Adrenal gland (tissue), 12 donors: Measurements from ENCODE around the gene ERBB3. TPM values are rescaled to one million over a fixed set of nuclear protein-coding genes. Genes with fewer than 3 reads are reported as not detected.
A peak's percentile ranks its signal among the peaks of the same experiment; 100 is the strongest.

Source experiments
- DNase-seq, 7 donors: peaks; one replicate each; pipeline ENCODE4 v3.0.0-alpha.2; 2019 to 2020
- H3K27ac ChIP-seq, 5 donors: fragments of 200-600 bp; sonication (generic) in 4 of 5; 1 replicate in 3 of 5; 2 replicates in 2 of 5; pipeline versions ENCODE4 v1.5.1 to v1.8.0; 2016 to 2020; ENCODE audit warnings: mild to moderate bottlenecking in 1 of 5
- H3K27me3 ChIP-seq: fragments of 200-600 bp; 2 replicates; pipeline ENCODE4 v1.8.0; 2021
- H3K36me3 ChIP-seq, 2 donors: fragments of 200-600 bp; replicated peaks in 1 of 2; 1 replicate in 1 of 2; 2 replicates in 1 of 2; pipeline versions ENCODE4 v1.5.1 to v1.8.0; 2018 to 2022
- H3K4me1 ChIP-seq, 2 donors: fragments of 200-600 bp; replicated peaks in 1 of 2; 1 replicate in 1 of 2; 2 replicates in 1 of 2; pipeline versions ENCODE4 v1.5.1 to v1.8.0; 2018 to 2021
- H3K4me3 ChIP-seq, 4 donors: fragments of 200-600 bp; sonication (generic) in 3 of 4; one replicate each; pipeline ENCODE4 v1.5.1; 2016 to 2018
- H3K9me3 ChIP-seq, 3 donors: fragments of 200-600 bp; sonication (generic) in 1 of 3; replicated peaks in 1 of 3; 1 replicate in 2 of 3; 2 replicates in 1 of 3; pipeline versions ENCODE4 v1.5.1 to v1.8.0; 2016 to 2021
- POLR2A ChIP-seq, 2 donors: fragments of 450-650 bp; IDR thresholded peaks; one replicate each; pipeline ENCODE4 v1.6.1; 2017; ENCODE audit warnings: antibody characterized with exemption in 2 of 2, mild to moderate bottlenecking in 2 of 2, moderate library complexity in 1 of 2
- WGBS, 4 donors: extraction: QIAGEN DNeasy Blood & Tissue Kit in 2 of 4; methylation state at CpG; one replicate each; pipeline versions ENCODE4 v1.1.5 to v1.1.7; 2013 to 2017; 5-methylcytosine and 5-hydroxymethylcytosine counted together
- intact Hi-C, 2 donors: fragments of 100-400 bp; cut with DNase I; formaldehyde crosslinking; loops; one replicate each; pipeline versions ENCODE4 v1.14.1 to v1.15.0; 2022 to 2023
- polyA plus RNA-seq, 3 donors: library from polyadenylated mRNA; stranded (reverse); fragments of 200-250 nt in 2 of 3; fragments of 350-450 nt in 1 of 3; fragmentation: Illumina TruSeq in 1 of 3; extraction: RNeasy Lipid Tissue Mini Kit (QIAGEN cat#74804) in 1 of 3; gene quantifications; one replicate each; pipeline ENCODE4 v1.2.3, GENCODE V29; 2013 to 2014
- total RNA-seq, 9 donors: library from RNA; depleted of rRNA in 4 of 9; stranded (reverse); fragments of >200 nt in 4 of 9; fragments of 120-200 nt in 1 of 9; fragmentation: NEBNext Ultra II Directional in 1 of 9; extraction: Animal tissue kit (Norgen Biotek cat#: 25700) in 1 of 9; gene quantifications; one replicate each; pipeline versions ENCODE4 v1.1.0 to v1.2.4, GENCODE V29; 2013 to 2023
- TF ChIP-seq, protein P1 (sequence below), 6 experiments: fragments of 450-650 bp in 4 of 6; fragments of 200-600 bp in 2 of 6; sonication (generic) in 1 of 6; IDR thresholded peaks; 1 replicate in 5 of 6; 2 replicates in 1 of 6; pipeline versions ENCODE4 v1.5.1 to v1.8.0; 2016 to 2021; ENCODE audit warnings: antibody characterized with exemption in 6 of 6, mild to moderate bottlenecking in 2 of 6, moderate library complexity in 1 of 6
- donor health status: healthy with polysubstance abuse.
- donor health status: Bipolar disorder and iron deficiency.
- donor health status: DM: yes; HTN: yes; CAD: no.
- donor health status: DM: no; HTN: no; CAD: no.
- donor health status: DM: no; HTN: no; CAD: no.
- donor health status: DM: yes; HTN: yes; CAD: no.

Gene ERBB3
- total and polyA plus RNA-seq, 12 donors: 1.3 to 25.7 (median 1.9) TPM

DNA sequence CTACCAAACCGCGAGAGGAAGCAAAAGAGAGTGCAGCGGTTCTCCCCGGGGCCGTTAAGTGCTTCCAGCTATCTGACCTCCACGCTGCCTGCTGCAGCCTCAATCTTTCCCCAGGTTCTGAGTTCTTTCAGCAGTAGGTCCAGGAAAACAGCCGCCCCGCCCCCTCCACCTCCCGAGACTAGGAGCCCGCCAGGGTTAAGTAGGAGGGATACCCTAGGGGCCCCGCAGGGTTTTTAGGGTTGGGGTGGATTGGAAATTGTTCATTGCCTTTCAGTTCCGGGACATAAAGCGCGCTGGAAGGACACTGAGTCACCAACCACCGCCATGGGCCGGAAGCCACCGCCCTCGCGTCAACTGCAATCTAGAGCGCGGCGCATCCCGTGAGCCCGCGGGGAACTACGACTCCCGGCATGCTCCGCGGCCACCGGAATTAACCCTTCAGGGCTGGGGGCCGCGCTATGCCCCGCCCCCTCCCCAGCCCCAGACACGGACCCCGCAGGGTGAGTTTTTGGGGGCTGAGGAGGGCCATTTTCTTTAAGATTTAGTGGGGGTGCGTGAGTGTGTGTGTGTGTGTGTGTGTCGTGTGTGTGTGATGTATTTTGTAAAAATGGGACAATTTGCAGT is 72.3 kb downstream of the ERBB3 start, which contains the start of gene MYL6B:
Gene MYL6B, plus strand, starts transcription at position 456 of the 624 bp plus-strand sequence. CDS start 1,332 bp downstream, outside the sequence.
- Histone ChIP-seq H3K4me3 (peak within 1 kb of the TSS in 3 of 4 donors; percentile 20 to 59 (median 38)), H3K27me3 (no peaks in the 10 kb centered on the region), H3K36me3 (no peaks in the 10 kb centered on the region), H3K4me1 (peaks cover 17 to 29% of the 10 kb centered on the region in 2 donors), H3K27ac (peak within 1 kb of the TSS; percentile 80 to 97 (median 95)), H3K9me3 (no peaks in the 10 kb centered on the region)
- DNase-seq: peak; percentile 94 to 97 (median 96)
- 0 to 2% (median 1%) methylated on average over 13 to 37 of the region's 37 CpGs for WGBS, 4 donors
- intact Hi-C loops: no loop called here
- TF ChIP-seq, protein P1, sequence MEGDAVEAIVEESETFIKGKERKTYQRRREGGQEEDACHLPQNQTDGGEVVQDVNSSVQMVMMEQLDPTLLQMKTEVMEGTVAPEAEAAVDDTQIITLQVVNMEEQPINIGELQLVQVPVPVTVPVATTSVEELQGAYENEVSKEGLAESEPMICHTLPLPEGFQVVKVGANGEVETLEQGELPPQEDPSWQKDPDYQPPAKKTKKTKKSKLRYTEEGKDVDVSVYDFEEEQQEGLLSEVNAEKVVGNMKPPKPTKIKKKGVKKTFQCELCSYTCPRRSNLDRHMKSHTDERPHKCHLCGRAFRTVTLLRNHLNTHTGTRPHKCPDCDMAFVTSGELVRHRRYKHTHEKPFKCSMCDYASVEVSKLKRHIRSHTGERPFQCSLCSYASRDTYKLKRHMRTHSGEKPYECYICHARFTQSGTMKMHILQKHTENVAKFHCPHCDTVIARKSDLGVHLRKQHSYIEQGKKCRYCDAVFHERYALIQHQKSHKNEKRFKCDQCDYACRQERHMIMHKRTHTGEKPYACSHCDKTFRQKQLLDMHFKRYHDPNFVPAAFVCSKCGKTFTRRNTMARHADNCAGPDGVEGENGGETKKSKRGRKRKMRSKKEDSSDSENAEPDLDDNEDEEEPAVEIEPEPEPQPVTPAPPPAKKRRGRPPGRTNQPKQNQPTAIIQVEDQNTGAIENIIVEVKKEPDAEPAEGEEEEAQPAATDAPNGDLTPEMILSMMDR (IDR thresholded peaks at IDR 0.05): no peak
- peak in 1 of 2 donors; percentile 57 for TF ChIP-seq POLR2A (IDR thresholded peaks at IDR 0.05)

Other genes starting within 250 kb of the ERBB3 start
- 10 to 100 TPM in 3 of 9 donors, 1 to 10 TPM in 5, under 1 TPM in 1; 0.89 to 17.3 (median 7.0) TPM for gene MMP19, start 237.2 kb upstream of the ERBB3 start, total RNA-seq
- 10 to 100 TPM in 2 of 3 donors, 1 to 10 TPM in 1; 8.0 to 15.8 (median 15.3) TPM for gene MMP19, start 237.2 kb upstream of the ERBB3 start, polyA plus RNA-seq
- gene PYM1, start 152.3 kb upstream of the ERBB3 start, total RNA-seq: 10 to 100 TPM; 32.1 to 60.9 (median 37.8) TPM
- gene PYM1, start 152.3 kb upstream of the ERBB3 start, polyA plus RNA-seq: 10 to 100 TPM; 48.3 to 59.1 (median 49.0) TPM
- gene DGKA, start 149.0 kb upstream of the ERBB3 start, total RNA-seq: 100 to 1,000 TPM in 1 of 9 donors, 10 to 100 TPM in 8; 16.0 to 116 (median 31.9) TPM
- gene DGKA, start 149.0 kb upstream of the ERBB3 start, polyA plus RNA-seq: 10 to 100 TPM; 21.1 to 99.8 (median 66.2) TPM
- gene PMEL, start 114.1 kb upstream of the ERBB3 start, total RNA-seq: 1 to 10 TPM in 5 of 9 donors, under 1 TPM in 3, not detected in 1; 0.35 to 3.8 (median 1.3) TPM
- 1 to 10 TPM in 2 of 3 donors, under 1 TPM in 1; 0.77 to 1.5 (median 1.0) TPM for gene PMEL, start 114.1 kb upstream of the ERBB3 start, polyA plus RNA-seq
- 10 to 100 TPM in 8 of 9 donors, 1 to 10 TPM in 1; 6.3 to 30.6 (median 18.7) TPM for gene CDK2, start 113.3 kb upstream of the ERBB3 start, total RNA-seq
- gene CDK2, start 113.3 kb upstream of the ERBB3 start, polyA plus RNA-seq: 10 to 100 TPM in 1 of 3 donors, 1 to 10 TPM in 2; 6.0 to 16.5 (median 9.2) TPM
- 100 to 1,000 TPM in 5 of 9 donors, 10 to 100 TPM in 4; 77.6 to 134 (median 112) TPM for gene RAB5B, start 106.1 kb upstream of the ERBB3 start, total RNA-seq
- gene RAB5B, start 106.1 kb upstream of the ERBB3 start, polyA plus RNA-seq: 100 to 1,000 TPM in 1 of 3 donors, 10 to 100 TPM in 2; 34.4 to 137 (median 43.6) TPM
- 10 to 100 TPM; 49.3 to 72.6 (median 56.6) TPM for gene SUOX, start 82.9 kb upstream of the ERBB3 start, total RNA-seq
- 10 to 100 TPM; 27.7 to 49.7 (median 37.1) TPM for gene SUOX, start 82.9 kb upstream of the ERBB3 start, polyA plus RNA-seq
- gene IKZF4, start 59.1 kb upstream of the ERBB3 start, total RNA-seq: 10 to 100 TPM in 6 of 9 donors, 1 to 10 TPM in 3; 6.0 to 34.0 (median 13.3) TPM
- gene IKZF4, start 59.1 kb upstream of the ERBB3 start, polyA plus RNA-seq: 10 to 100 TPM in 1 of 3 donors, 1 to 10 TPM in 2; 5.7 to 10.3 (median 6.4) TPM
- 1,000 to 10,000 TPM in 3 of 9 donors, 100 to 1,000 TPM in 3, 10 to 100 TPM in 3; 76.7 to 2,374 (median 441) TPM for gene RPS26, start 38.2 kb upstream of the ERBB3 start, total RNA-seq
- gene RPS26, start 38.2 kb upstream of the ERBB3 start, polyA plus RNA-seq: 1,000 to 10,000 TPM; 1,149 to 1,897 (median 1,249) TPM
- 100 to 1,000 TPM in 5 of 9 donors, 10 to 100 TPM in 4; 64.1 to 129 (median 106) TPM for gene PA2G4, start 24.4 kb downstream of the ERBB3 start, total RNA-seq
- gene PA2G4, start 24.4 kb downstream of the ERBB3 start, polyA plus RNA-seq: 100 to 1,000 TPM in 2 of 3 donors, 10 to 100 TPM in 1; 83.3 to 252 (median 106) TPM
- gene RPL41, start 36.5 kb downstream of the ERBB3 start, total RNA-seq: 1,000 to 10,000 TPM; 1,635 to 5,801 (median 3,259) TPM
- gene RPL41, start 36.5 kb downstream of the ERBB3 start, polyA plus RNA-seq: 1,000 to 10,000 TPM; 2,153 to 6,204 (median 2,446) TPM
- 10 to 100 TPM in 3 of 9 donors, 1 to 10 TPM in 6; 4.3 to 15.0 (median 8.4) TPM for gene ZC3H10, start 38.1 kb downstream of the ERBB3 start, total RNA-seq
- gene ZC3H10, start 38.1 kb downstream of the ERBB3 start, polyA plus RNA-seq: 1 to 10 TPM; 2.2 to 5.5 (median 5.0) TPM
- 100 to 1,000 TPM in 7 of 9 donors, 10 to 100 TPM in 2; 26.3 to 156 (median 125) TPM for gene ESYT1, start 48.1 kb downstream of the ERBB3 start, total RNA-seq
- gene ESYT1, start 48.1 kb downstream of the ERBB3 start, polyA plus RNA-seq: 100 to 1,000 TPM in 1 of 3 donors, 10 to 100 TPM in 2; 27.2 to 103 (median 35.4) TPM
- gene MYL6B, start 72.4 kb downstream of the ERBB3 start, total RNA-seq: 10 to 100 TPM; 28.0 to 89.3 (median 66.8) TPM
- gene MYL6B, start 72.4 kb downstream of the ERBB3 start, polyA plus RNA-seq: 100 to 1,000 TPM in 2 of 3 donors, 10 to 100 TPM in 1; 33.4 to 129 (median 118) TPM
- gene MYL6, start 78.2 kb downstream of the ERBB3 start, total RNA-seq: 1,000 to 10,000 TPM; 1,276 to 2,410 (median 1,576) TPM
- gene MYL6, start 78.2 kb downstream of the ERBB3 start, polyA plus RNA-seq: 1,000 to 10,000 TPM; 1,464 to 3,646 (median 1,841) TPM
- gene SMARCC2, start 109.3 kb downstream of the ERBB3 start, total RNA-seq: 100 to 1,000 TPM in 1 of 9 donors, 10 to 100 TPM in 8; 36.3 to 102 (median 64.0) TPM
- 10 to 100 TPM; 22.8 to 75.1 (median 46.6) TPM for gene SMARCC2, start 109.3 kb downstream of the ERBB3 start, polyA plus RNA-seq
- gene RNF41, start 141.8 kb downstream of the ERBB3 start, total RNA-seq: 10 to 100 TPM; 42.4 to 90.6 (median 64.1) TPM
- gene RNF41, start 141.8 kb downstream of the ERBB3 start, polyA plus RNA-seq: 10 to 100 TPM; 13.0 to 44.0 (median 13.5) TPM
- 10 to 100 TPM; 23.8 to 55.4 (median 48.4) TPM for gene NABP2, start 144.2 kb downstream of the ERBB3 start, total RNA-seq
- gene NABP2, start 144.2 kb downstream of the ERBB3 start, polyA plus RNA-seq: 10 to 100 TPM; 24.6 to 48.3 (median 39.7) TPM
- gene SLC39A5, start 149.9 kb downstream of the ERBB3 start, total RNA-seq: under 1 TPM in 3 of 9 donors, not detected in 6; 0.50 to 0.83 (median 0.65) TPM
- 1 to 10 TPM in 1 of 3 donors, under 1 TPM in 1, not detected in 1; 0.54 to 2.0 TPM for gene SLC39A5, start 149.9 kb downstream of the ERBB3 start, polyA plus RNA-seq
- gene ANKRD52, start 178.2 kb downstream of the ERBB3 start, total RNA-seq: 10 to 100 TPM; 21.3 to 86.8 (median 28.5) TPM
- gene ANKRD52, start 178.2 kb downstream of the ERBB3 start, polyA plus RNA-seq: 10 to 100 TPM in 2 of 3 donors, 1 to 10 TPM in 1; 8.4 to 54.0 (median 28.8) TPM
- gene COQ10A, start 186.8 kb downstream of the ERBB3 start, total RNA-seq: 10 to 100 TPM; 24.2 to 65.1 (median 33.7) TPM
- 10 to 100 TPM; 25.2 to 47.6 (median 36.7) TPM for gene COQ10A, start 186.8 kb downstream of the ERBB3 start, polyA plus RNA-seq
- 100 to 1,000 TPM; 143 to 417 (median 265) TPM for gene CS, start 220.2 kb downstream of the ERBB3 start, total RNA-seq
- gene CS, start 220.2 kb downstream of the ERBB3 start, polyA plus RNA-seq: 100 to 1,000 TPM in 1 of 3 donors, 10 to 100 TPM in 2; 64.6 to 404 (median 73.1) TPM
- gene CNPY2, start 235.8 kb downstream of the ERBB3 start, total RNA-seq: 100 to 1,000 TPM; 103 to 163 (median 146) TPM
- gene CNPY2, start 235.8 kb downstream of the ERBB3 start, polyA plus RNA-seq: 100 to 1,000 TPM; 138 to 192 (median 179) TPM